ENCODE measurements around the gene DHRS7.

The DHRS7 gene

DNA sequence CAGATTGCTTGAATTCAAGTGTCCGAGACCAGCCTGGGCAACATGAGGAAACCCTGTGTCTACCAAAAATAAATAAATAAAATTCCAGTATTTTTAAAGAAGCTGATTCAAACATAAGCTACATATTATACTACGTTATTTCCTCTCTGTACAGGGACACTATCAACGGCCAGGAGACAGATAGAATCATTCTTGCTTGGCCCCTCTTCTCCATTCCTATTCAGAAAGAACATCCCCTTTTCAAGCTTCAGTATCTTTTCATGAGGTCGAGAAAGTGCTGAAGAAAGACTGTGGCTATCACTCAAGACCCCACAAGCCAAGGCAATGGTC is 314 bp upstream of the DHRS7 start:
- H3K27ac ChIP-seq = peak overlapping the region; percentile 93
- H3K36me3 ChIP-seq = peaks cover 7% of the 10 kb centered on the region
- DNase-seq = no peak
- TF ChIP-seq, protein P1, sequence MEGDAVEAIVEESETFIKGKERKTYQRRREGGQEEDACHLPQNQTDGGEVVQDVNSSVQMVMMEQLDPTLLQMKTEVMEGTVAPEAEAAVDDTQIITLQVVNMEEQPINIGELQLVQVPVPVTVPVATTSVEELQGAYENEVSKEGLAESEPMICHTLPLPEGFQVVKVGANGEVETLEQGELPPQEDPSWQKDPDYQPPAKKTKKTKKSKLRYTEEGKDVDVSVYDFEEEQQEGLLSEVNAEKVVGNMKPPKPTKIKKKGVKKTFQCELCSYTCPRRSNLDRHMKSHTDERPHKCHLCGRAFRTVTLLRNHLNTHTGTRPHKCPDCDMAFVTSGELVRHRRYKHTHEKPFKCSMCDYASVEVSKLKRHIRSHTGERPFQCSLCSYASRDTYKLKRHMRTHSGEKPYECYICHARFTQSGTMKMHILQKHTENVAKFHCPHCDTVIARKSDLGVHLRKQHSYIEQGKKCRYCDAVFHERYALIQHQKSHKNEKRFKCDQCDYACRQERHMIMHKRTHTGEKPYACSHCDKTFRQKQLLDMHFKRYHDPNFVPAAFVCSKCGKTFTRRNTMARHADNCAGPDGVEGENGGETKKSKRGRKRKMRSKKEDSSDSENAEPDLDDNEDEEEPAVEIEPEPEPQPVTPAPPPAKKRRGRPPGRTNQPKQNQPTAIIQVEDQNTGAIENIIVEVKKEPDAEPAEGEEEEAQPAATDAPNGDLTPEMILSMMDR (IDR thresholded peaks at IDR 0.05; ENCODE audit: low read depth, low read length) = no peak
- H3K27me3 ChIP-seq (ENCODE audit: insufficient read depth, low read depth, severe bottlenecking) = no peaks in the 10 kb centered on the region
- H3K9me3 ChIP-seq (ENCODE audit: severe bottlenecking) = peaks cover 6% of the 10 kb centered on the region
- H3K4me3 ChIP-seq (ENCODE audit: low read depth, low read length) = peak overlapping the region; percentile 81

- Histone ChIP-seq H3K36me3 (peaks cover 7% of the 10 kb centered on the region), H3K9me3 (ENCODE audit: severe bottlenecking) (no peaks in the 10 kb centered on the region), H3K27me3 (ENCODE audit: insufficient read depth, low read depth, severe bottlenecking) (no peaks in the 10 kb centered on the region), H3K4me3 (ENCODE audit: low read depth, low read length) (peak overlapping the region; percentile 81), H3K27ac (peak overlapping the region; percentile 93)
- TF ChIP-seq, protein P1 (IDR thresholded peaks at IDR 0.05; ENCODE audit: low read depth, low read length) = no peak
- no peak for DNase-seq
These were observed 840 bp downstream of the DHRS7 start for GRCh38 chr14:60164404-60164711.

GRCh38 chr14:60163693-60164092 is 1.5 kb downstream of the DHRS7 start:
- Histone ChIP-seq H3K36me3 (peaks cover 7% of the 10 kb centered on the region), H3K9me3 (ENCODE audit: severe bottlenecking) (no peaks in the 10 kb centered on the region), H3K4me3 (ENCODE audit: low read depth, low read length) (no peak overlapping the region), H3K27me3 (ENCODE audit: insufficient read depth, low read depth, severe bottlenecking) (no peaks in the 10 kb centered on the region), H3K27ac (no peak overlapping the region)
- TF ChIP-seq, protein P1 (IDR thresholded peaks at IDR 0.05; ENCODE audit: low read depth, low read length) = no peak
- DNase-seq = no peak

DNA sequence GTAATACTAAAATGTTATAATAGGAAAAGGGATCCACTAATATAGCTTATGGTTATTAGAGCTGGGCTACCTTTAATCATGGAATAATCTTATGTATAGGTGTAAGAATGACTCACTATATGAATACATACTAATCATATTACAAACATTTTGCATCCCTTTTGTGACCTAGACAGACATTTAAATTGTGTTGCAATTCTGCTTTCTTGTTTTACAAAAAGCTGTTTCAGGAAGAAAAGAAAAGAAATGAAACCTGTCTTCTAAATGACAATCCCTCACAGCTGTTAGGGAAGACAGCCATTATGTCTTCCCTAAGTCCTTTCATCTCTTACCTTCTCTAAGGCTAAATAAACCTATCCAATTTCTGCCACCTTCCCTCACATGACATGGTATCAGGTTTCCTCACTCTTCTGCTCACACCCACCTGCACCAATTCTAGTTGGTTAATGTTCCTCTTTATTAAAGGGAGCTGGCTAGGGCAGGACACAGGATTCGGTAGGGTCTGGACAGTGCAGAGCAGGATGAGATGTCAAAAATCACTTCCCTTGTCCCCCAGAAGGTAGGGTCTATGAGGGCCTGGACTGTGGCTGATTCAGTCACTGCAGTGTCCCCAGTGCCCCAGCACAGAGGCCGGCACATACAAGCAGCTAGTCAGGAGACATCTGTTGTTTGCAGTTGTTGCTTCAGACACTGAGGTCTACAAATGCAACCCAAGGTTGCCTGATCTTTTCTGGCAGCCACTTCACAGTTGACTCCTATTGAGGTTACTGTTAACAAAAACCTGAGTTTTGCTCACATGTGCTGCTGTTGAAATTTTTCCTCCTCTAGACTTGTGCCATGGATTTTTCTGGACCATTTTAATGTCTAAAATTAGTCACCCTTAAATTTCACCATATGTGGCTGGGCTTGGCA is 3.7 kb downstream of the DHRS7 start:
- Histone ChIP-seq H3K27me3 (ENCODE audit: insufficient read depth, low read depth, severe bottlenecking) (no peaks in the 10 kb centered on the region), H3K27ac (peak overlapping the region; percentile 63), H3K9me3 (ENCODE audit: severe bottlenecking) (no peaks in the 10 kb centered on the region), H3K36me3 (peaks cover 7% of the 10 kb centered on the region), H3K4me3 (ENCODE audit: low read depth, low read length) (no peak overlapping the region)
- DNase-seq = peak; percentile 34
- TF ChIP-seq, protein P1 (IDR thresholded peaks at IDR 0.05; ENCODE audit: low read depth, low read length) = no peak

DNA sequence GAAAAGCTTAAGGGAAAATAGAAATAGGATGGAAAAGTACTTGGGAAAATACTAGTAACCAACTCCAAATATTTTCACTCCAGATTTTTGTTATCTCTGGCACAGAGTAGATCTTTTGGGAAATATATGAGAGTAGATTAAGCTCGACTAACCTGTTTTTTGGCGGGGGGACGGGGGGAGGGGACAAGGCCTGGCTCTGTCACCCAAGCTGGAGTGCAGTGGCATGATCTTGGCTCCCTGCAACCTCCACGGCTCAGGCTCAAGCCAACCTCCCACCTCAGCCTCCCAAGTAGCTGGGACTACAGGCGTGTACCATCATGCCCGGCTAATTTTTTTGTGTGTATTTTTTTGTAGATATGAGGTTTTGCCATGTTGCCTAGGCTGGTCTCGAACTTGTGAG is 4.8 kb downstream of the DHRS7 start:
- no peaks in the 10 kb centered on the region for H3K9me3 ChIP-seq (ENCODE audit: severe bottlenecking)
- TF ChIP-seq, protein P1 (IDR thresholded peaks at IDR 0.05; ENCODE audit: low read depth, low read length) = no peak
- no peak for DNase-seq
- H3K27me3 ChIP-seq (ENCODE audit: insufficient read depth, low read depth, severe bottlenecking) = no peaks in the 10 kb centered on the region
- H3K4me3 ChIP-seq (ENCODE audit: low read depth, low read length) = no peak overlapping the region
- H3K36me3 ChIP-seq = peaks cover 12% of the 10 kb centered on the region
- no peak overlapping the region for H3K27ac ChIP-seq

DNA sequence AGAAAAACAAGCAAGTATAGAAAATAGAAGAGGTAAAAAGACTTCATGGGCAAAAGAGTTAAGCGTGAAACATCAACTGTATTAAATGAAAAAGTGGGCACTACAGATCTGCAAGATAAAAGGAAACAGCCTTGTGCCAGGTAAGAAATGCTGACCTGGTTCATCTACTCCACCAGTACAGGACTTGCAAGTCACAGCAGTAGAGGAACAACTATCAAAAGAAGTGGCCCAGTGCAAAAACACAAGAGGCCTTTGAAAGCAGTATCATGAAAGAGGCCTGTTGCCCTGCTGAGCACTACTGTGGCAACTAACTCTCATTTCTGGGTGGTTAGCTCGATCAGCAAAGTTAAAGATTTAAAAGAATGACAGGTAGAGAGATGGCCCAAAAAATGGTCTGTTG is 10.5 kb downstream of the DHRS7 start:
- TF ChIP-seq, protein P1 (IDR thresholded peaks at IDR 0.05; ENCODE audit: low read depth, low read length) = no peak
- Histone ChIP-seq H3K27me3 (ENCODE audit: insufficient read depth, low read depth, severe bottlenecking) (no peaks in the 10 kb centered on the region), H3K27ac (no peak overlapping the region), H3K4me3 (ENCODE audit: low read depth, low read length) (no peak overlapping the region), H3K9me3 (ENCODE audit: severe bottlenecking) (no peaks in the 10 kb centered on the region), H3K36me3 (peaks cover 55% of the 10 kb centered on the region)
- DNase-seq = no peak
